Amniotic epithelial cell (primary cell): ENCODE results near the gene CACNB2.
"Not testable (repeated sequence)": the region's sequence is repeated elsewhere in the genome, so short reads cannot be mapped to it uniquely, and the experiment has no call there.

ENCODE experiments used
- DNase-seq: peaks from one replicate; pipeline ENCODE4 v3.0.0-alpha.2; 2010; ENCODE audit warnings: low read depth

Gene CACNB2

DNA sequence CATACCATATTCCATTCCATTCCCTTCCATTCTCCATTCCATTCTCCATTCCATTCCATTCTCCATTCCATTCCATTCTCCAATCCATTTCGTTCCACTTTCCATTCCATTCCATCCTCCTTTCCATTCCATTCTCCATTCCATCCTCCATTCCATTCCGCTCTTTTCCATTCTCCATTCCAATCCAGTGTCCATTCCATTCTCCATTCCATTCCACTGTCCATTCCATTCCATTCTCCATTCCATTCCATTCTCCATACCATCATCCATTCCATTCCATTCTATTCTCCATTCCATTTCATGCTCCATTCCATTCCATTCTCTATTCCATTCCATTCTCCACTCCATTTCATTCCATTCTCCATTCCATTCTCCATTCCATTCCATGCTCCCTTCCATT, 430.2 kb downstream of the CACNB2 start:
- DNase-seq, result not testable (repeated sequence)

DNA sequence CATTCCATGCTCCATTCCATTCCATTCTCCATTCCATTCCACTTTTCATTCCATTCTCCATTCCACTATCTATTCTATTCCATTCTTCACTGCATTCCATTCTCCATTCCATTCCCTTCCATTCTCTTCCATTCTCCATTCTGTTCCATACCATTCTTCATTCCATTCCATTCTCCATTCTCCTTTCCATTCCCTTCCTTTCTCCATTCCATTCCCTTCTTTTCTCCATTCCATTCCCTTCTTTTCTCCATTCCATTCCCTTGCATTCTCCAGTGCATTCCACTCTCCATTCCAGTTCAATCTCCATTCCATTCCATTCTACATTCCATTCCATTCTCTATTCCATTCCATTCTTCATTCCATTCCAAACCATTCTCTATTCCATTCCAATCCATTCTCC, 430.9 kb downstream of the CACNB2 start:
- no peak for DNase-seq

DNA sequence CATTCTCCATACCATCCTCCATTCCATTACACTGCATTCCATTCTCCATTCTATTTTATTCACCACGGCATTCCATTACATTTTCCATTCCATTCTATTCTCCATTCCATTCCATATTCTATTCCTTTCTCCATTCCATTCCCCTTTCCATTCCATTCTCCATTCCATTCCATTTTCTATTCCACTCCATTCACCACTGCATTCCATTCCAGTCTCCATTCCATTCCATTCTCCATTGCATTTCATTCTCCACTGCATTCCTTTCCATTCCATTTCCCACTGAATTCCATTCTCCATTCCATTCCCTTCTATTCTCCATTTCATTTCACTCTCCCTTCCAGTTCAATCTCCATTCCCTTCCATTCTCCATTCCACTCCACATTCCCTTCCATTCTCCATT, 431.6 kb downstream of the CACNB2 start:
- no peak for DNase-seq

DNA sequence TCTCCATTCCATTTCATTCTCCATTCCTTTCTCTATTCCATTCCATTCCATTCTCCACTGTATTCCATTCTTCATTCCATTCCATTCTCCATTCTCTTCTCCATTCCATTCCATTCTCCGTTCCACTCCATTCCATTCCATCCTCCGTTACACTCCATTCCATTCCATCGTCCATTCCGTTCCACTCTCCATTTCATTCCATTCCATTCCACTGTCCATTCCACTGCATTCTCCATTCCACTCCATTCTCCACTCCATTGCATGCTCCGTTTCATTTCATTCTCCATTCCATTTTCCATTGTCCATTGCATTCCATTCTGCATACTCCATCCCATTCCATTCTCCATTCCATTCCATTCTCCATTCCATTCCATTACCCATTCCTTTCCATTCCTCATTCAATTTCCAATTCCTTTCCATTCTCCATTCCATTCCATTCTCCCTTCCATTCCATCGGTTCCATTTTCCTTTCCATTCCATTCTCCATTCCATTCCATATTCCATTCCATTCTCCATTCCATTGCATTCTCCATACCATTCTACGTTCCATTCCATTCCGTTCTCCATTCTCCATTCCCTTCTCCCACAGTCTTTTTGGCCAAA, 432.8 kb downstream of the CACNB2 start:
- DNase-seq, result no peak

DNA sequence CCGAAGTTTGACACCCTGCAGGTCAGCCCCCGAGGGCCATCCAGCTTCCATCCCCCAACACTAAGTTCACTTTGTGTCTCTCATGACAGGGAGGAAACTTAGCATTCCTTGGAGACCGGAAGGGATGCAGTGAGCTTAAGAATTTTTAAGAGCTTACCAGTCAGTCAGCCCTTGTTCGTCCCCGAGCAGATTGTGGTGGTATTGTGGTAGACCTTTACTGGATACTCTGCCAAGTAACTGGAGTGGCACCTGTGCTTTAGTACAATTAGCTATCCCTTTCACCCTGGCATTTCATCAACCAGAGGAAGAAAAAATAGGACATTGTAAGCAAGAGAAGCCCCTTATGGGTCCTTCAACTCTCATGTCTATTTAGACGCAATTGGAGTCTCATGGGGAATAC, 436.4 kb downstream of the CACNB2 start:
- DNase-seq, result no peak

DNA sequence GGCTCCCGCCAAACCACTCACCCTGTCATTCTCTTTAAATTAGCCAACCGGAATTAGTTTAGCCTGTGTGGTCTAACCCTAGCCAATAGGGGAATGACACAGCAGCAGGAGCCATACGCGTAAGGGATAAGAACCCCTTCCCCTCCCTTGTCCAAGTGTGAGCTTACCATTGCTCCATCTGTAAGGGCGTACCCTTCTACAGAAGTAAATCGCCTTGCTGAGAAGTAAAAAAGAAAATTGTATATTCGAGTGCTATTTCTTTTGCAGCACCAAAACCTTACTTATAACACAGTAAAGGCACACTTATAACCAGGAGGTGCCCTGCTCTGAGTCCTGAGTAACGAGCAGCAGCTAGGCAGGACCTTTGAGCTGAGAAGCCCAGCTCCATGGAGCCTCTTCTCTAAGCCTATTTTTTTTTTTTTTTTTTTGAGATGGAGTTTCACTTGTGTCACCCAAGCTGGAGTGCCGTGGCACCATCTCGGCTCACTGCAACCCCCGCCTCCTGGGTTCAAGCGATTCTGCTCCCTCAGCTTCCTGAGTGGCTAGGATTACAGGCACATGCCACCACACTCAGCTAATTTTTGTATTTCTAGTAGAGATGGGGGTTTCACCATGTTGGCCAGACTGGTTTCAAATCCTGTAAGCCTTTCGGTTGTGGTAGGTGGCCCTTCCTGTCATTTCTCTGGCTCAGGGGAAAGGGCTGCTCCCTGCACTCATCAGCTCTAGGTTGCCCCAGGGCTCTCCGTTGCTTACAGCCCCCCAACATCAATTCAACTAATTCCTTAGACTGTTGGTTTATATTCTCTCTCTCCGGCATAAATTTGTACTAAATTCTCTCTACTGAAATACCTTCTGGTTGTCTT, 437.8 kb downstream of the CACNB2 start:
- DNase-seq, result no peak

DNA sequence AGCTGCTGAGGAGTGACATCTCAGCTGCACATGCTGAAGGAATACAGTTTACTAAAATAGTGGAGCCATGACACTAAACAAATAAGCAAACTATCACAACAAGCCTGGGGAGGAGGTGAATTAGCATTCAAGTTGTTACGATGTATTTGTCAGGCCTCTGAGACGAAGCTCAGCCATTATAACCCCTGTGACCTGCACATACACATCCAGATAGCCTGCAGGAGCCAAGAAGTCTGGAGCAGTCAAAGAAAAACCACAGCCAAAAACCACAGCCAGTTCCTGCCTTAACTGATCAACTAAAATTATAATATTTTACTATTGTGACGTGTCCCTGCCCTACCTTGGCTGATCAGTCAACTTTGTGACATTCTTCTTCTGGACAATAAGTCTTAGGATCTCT, 442.6 kb downstream of the CACNB2 start:
- peak; percentile 51 for DNase-seq

DNA sequence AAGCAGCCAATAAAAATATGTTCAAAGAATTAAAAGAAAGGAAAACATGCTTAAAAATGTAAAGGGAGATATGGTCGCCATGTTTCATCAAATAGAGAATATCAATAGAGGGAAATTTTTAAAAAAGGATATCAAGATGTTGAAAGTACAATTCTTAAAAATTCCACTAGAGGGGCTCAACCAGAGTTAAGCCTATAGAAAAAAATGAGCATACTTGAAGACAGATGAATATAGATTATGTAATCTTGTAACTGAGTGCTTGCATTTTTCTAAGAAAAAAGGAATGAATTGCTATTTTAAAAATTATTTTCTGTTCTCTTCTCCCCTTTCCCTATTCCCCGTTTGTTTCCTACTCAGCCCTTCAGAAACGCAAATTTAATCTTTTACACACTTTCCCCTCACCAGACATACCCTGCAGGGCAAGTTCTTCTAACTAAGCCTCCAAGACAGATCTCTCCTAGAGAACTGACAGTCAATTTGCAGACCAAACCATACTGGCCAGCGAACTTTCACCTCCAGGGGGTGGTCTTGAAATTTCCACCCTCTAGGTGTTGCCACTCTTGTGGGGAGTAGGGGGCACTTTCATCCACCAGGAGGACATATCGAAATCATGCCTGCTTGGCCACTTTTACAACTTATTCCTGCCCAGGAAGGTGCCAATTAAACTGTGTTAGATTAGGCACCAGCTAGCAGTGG, 443.5 kb downstream of the CACNB2 start:
- peak; percentile 26 for DNase-seq

DNA sequence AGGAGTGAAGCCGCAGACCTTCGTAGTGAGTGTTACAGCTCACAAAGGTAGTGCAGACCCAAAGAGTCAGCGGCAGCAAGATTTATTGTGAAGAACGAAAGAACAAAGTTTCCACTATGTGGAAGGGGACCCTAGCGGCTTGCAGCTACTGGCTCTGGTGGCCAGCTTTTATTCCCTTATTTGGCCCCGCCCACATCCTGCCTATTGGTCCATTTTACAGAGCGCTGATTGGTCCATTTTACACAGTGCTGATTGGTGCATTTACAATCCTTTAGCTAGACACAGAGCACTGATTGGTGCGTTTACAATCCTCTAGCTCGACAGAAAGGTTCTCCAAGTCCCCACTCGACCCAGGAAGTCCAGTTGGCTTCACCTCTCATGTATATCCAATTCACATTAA, 446.4 kb downstream of the CACNB2 start:
- DNase-seq, result not testable (repeated sequence)

DNA sequence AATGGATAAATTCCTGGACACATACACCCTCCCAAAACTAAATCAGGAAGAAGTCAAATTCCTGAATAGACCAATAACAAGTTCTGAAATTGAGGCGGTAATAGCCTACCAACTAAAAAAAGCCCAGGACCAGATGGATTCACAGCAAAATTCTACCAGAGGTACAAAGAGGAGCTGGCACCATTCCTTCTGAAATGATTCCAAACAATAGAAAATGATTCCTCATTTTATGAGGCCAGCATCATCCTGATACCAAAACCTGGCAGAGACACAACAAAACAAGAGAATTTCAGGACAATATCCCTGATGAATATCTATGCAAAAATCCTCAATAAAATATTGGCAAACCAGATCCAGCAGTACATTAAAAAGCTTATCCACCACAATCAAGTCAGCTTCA, 450.9 kb downstream of the CACNB2 start:
- DNase-seq, result not testable (repeated sequence)
